HEK293T (cell line): ENCODE data around the gene BMERB1.
"Not testable (repeated sequence)": the region's sequence is repeated elsewhere in the genome, so short reads cannot be mapped to it uniquely, and the experiment has no call there.

Experiments used
- CTCF ChIA-PET: fragments of 350-600 bp; formaldehyde crosslinking; extraction: SDS; loops from one replicate; lab custom pipeline; 2021; ENCODE audit warnings: antibody characterized with exemption, inconsistent platforms; lab: Yijun Ruan, JAX
- POLR2A ChIA-PET: fragments of 350-600 bp; formaldehyde crosslinking; extraction: SDS; loops from one replicate; lab custom pipeline; 2020; ENCODE audit warnings: antibody characterized with exemption, inconsistent platforms; lab: Yijun Ruan, JAX
- DNase-seq: peaks from one replicate; pipeline ENCODE4 v3.0.0; 2012; ENCODE audit warnings: mixed read lengths; ENCODE audit errors: extremely low spot score
- ARNT ChIP-seq: fragments of 450-650 bp; IDR thresholded peaks from 2 replicates; pipeline ENCODE4 v1.6.1; 2017; ENCODE audit warnings: mild to moderate bottlenecking
- BHLHE40 ChIP-seq: fragments of 450-650 bp; IDR thresholded peaks from 2 replicates; pipeline ENCODE4 v1.6.1; 2016; ENCODE audit warnings: mild to moderate bottlenecking, moderate library complexity, borderline replicate concordance
- CTBP1 ChIP-seq: fragments of 450-650 bp; IDR thresholded peaks from 2 replicates; pipeline ENCODE4 v1.6.1; 2016; ENCODE audit warnings: borderline replicate concordance
- ELF4 ChIP-seq: fragments of 450-650 bp; IDR thresholded peaks from 2 replicates; pipeline ENCODE4 v1.6.1; 2017; ENCODE audit warnings: antibody characterized with exemption
- FOXA1 ChIP-seq: fragments of 450-650 bp; IDR thresholded peaks from 2 replicates; pipeline ENCODE4 v1.6.1; 2016; ENCODE audit warnings: mild to moderate bottlenecking
- FOXK2 ChIP-seq: fragments of 450-650 bp; IDR thresholded peaks from 2 replicates; pipeline ENCODE4 v1.6.1; 2016; ENCODE audit warnings: mild to moderate bottlenecking
- FOXM1 ChIP-seq: fragments of 450-650 bp; IDR thresholded peaks from 2 replicates; pipeline ENCODE4 v1.6.1; 2017; ENCODE audit warnings: mild to moderate bottlenecking, borderline replicate concordance
- HDGF ChIP-seq: fragments of 450-650 bp; IDR thresholded peaks from 2 replicates; pipeline ENCODE4 v1.6.1; 2017; ENCODE audit warnings: antibody characterized with exemption, borderline replicate concordance
- L3MBTL2 ChIP-seq: fragments of 450-650 bp; conservative IDR thresholded peaks from 2 replicates; pipeline ENCODE4 v1.6.1; 2016; ENCODE audit warnings: mild to moderate bottlenecking
- LEF1 ChIP-seq: fragments of 450-650 bp; IDR thresholded peaks from 2 replicates; pipeline ENCODE4 v1.6.1; 2017; ENCODE audit warnings: mild to moderate bottlenecking, borderline replicate concordance
- NFRKB ChIP-seq: fragments of 450-650 bp; IDR thresholded peaks from 2 replicates; pipeline ENCODE4 v1.6.1; 2016; ENCODE audit warnings: mild to moderate bottlenecking, moderate library complexity
- SP1 ChIP-seq: fragments of 450-650 bp; IDR thresholded peaks from 2 replicates; pipeline ENCODE4 v1.6.1; 2017
- SUZ12 ChIP-seq: fragments of 450-650 bp; IDR thresholded peaks from 2 replicates; pipeline ENCODE4 v1.6.1; 2016; ENCODE audit warnings: mild to moderate bottlenecking
- TARDBP ChIP-seq: fragments of 450-650 bp; IDR thresholded peaks from 2 replicates; pipeline ENCODE4 v1.6.1; 2016
- ZNF384 ChIP-seq: fragments of 450-650 bp; IDR thresholded peaks from 2 replicates; pipeline ENCODE4 v1.6.1; 2016
- TF ChIP-seq, protein P1 (sequence below): fragments of 450-650 bp; IDR thresholded peaks from 2 replicates; pipeline ENCODE4 v1.6.1; 2016

Gene BMERB1

DNA sequence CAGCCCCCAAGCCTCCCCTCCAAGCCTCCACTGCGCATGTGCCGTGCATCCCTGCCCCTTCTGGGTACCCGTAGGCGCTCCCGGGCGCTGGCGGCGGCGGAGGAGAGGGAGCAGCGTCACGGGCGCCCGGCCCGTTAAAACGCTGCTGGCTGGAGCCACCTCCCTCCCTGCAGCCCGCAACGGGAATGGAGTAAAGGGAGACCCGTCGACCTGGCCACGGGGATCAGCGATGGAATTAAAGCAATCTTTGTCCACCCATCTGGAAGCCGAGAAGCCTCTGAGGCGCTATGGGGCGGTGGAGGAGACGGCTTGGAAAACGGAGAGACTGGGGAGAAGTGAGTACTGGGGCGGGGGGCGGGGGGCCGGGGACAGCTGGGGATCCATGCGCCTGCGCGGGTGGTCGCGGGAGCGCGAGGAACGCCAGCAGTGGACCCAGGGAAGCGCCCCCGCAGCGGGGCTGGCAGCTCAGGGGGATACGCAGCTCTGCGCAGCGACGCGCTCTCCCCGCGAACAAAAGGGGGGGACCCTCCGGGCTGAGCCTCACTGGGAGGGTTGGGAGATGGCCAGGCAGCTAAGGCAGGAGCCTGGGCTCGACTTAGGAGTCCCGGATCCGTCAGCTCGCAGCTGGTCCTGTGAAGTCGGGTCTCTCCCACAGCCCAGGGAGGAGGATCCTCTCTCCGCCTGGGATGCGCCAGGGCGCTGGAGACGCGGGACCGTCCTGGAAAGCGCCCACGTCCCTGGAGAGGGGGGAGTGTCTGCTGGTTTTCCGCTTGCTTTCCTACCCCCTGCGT lies at the start of gene BMERB1:
Gene BMERB1 (plus strand): TSS at position 164 of the 791 bp plus-strand sequence. CDS start 66 bp downstream, at position 230.
- peak; percentile 66 for DNase-seq
- ChIA-PET CTCF (no interaction called here), POLR2A (no interaction called here)
- TF ChIP-seq TARDBP (no peak), HDGF (no peak), FOXA1 (no peak), ZNF384 (no peak), FOXM1 (no peak), L3MBTL2 (no peak), ARNT (no peak), FOXK2 (no peak), BHLHE40 (no peak), SUZ12 (no peak), LEF1 (no peak), ELF4 (no peak), CTBP1 (no peak), SP1 (no peak), NFRKB (no peak)
- TF ChIP-seq, protein P1, sequence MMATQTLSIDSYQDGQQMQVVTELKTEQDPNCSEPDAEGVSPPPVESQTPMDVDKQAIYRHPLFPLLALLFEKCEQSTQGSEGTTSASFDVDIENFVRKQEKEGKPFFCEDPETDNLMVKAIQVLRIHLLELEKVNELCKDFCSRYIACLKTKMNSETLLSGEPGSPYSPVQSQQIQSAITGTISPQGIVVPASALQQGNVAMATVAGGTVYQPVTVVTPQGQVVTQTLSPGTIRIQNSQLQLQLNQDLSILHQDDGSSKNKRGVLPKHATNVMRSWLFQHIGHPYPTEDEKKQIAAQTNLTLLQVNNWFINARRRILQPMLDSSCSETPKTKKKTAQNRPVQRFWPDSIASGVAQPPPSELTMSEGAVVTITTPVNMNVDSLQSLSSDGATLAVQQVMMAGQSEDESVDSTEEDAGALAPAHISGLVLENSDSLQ = no peak

DNA sequence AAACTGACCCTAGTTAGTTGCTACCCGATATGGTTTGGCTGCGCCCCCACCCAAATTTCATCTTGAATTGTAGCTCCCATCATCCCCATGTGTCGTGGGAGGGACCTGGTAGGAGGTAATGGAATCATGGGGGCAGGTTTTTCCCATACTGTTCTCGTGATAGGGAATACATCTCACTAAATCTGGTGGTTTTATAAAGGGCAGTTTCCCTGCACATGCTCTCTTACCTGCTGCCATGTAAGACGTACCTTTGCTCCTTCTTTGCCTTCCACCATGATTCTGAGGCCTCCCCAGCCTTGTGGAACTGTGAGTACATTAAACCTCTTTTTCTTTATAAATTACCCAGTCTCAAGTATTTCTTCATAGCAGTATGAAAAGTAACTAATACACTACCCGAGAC lies 46.3 kb upstream of the BMERB1 start:
- DNase-seq, CTCF ChIA-PET, POLR2A ChIA-PET: not testable (repeated sequence)

DNA sequence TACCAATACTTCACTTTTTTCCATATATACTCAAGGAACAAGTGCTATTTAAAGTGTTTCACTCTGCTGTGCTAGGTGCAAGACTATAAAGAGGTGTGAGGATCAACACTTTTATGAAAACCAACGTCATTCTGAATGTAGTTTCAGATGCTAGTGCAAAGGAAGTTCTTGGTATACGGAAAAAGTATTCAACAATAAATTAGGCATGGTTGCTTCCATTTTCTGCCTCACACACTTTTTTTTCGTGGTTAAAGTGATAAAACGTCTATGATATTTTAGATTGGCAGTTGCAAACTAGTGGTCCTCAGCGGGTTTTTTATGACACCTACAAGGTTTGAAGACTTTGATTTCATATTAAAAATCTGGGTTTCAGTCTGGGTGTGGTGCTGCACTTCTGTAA lies 44.5 kb upstream of the BMERB1 start:
- CTCF ChIA-PET, POLR2A ChIA-PET, DNase-seq: not testable (repeated sequence)

DNA sequence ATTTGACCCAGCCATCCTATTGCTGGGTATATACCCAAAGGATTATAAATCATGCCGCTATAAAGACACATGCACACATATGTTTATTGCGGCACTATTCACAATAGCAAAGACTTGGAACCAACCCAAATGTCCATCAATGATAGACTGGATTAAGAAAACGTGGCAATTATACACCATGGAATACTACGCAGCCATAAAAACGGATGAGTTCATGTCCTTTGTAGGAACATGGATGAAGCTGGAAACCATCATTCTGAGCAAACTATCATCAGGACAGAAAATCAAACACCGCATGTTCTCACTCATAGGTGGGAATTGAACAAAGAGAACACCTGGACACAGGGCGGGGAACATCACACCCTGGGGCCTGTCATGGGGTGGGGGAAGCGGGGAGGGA lies 41.4 kb upstream of the BMERB1 start:
- POLR2A ChIA-PET, CTCF ChIA-PET, DNase-seq: not testable (repeated sequence)

DNA sequence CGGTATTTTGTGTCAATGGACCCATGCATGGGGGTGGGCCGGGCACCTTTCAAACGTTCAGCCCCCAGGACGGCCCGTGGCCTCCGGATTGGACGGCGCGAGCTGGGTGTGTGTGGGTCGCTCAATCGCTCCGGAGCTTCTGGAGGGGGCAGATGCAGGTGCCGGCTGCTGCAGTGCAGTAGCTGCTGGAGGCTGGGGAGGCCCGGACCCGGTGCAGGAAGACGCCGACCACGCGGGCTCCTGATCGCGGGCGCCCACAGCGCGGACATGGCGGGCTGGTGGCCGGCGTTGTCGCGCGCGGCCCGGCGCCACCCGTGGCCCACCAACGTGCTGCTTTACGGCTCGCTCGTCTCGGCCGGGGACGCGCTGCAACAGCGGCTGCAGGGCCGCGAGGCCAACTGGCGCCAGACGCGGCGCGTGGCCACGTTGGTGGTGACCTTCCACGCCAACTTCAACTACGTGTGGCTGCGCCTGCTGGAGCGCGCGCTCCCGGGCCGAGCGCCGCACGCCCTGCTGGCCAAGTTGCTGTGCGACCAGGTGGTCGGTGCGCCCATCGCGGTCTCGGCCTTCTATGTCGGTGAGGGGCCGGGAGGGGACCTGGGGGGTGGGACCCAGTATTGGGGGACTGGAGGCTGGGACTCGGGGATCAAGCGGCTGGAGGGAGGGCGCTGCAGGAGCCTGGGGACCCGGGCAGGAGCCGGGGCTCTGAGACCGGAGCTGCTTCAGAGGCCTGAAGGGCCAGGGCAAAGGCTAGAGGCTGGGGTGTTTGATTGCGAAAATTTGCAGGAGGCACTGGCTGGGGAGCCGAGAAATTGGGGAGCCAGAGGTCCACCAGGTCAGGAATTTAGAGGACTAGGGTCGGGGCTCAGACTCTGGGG lies 38.5 kb upstream of the BMERB1 start, which contains the start of gene MPV17L:
Gene MPV17L (plus strand): TSS at position 124 of the 878 bp plus-strand sequence. CDS start 144 bp downstream, at position 268.
- POLR2A ChIA-PET, DNase-seq, CTCF ChIA-PET: not testable (repeated sequence)

DNA sequence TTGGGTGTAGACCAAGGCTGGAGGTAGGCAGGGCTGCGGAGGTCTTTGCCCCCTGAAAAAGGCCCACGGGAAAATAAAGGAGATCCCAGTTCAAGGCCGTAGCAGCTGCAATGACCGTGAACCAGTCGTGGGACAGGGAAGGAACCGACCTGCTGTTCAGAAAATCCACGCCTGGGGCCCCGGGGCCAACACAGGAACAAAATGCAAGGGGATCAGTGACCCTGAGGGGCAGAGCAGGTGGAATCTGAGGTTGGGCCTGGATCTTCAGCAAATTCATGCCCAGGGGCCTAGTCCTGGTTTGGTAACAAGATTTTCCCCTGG lies 37.9 kb upstream of the BMERB1 start:
- POLR2A ChIA-PET, DNase-seq, CTCF ChIA-PET: not testable (repeated sequence)

DNA sequence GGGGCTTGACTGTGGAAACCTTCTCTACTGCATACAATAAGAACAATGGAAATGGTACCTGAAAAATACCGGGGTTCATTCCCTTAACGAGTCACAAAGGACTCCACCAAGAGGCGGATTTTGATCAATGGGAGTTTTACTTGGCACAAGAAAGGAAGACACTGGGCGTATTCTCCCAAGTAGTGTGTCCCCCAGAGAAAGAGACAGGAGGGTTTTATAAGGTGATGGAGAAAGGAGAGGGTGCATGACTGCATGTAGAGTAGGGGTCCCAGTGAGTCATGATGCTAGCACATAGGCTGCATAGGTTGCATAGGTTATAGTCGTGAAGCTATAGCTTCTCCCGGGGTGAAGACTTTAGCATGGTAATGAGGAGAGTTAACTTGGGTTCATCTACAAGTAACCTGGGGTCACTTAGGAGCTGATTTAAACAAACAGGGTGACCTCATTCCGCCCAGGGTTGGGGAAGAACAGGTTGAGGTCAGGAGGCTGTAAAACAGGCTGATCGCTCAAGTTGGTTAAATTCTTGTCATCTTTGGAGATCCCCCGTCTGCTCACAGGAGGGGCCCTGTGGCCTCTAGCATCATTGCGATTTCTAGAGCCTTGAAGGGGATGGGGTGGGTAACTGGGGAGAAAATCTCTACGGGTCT lies 37.3 kb upstream of the BMERB1 start:
- POLR2A ChIA-PET = no interaction called here
- no peak for DNase-seq
- CTCF ChIA-PET = no interaction called here
- TF ChIP-seq TARDBP (no peak), CTBP1 (no peak), ARNT (no peak), BHLHE40 (no peak), NFRKB (no peak), SP1 (no peak), FOXM1 (no peak), FOXK2 (no peak), SUZ12 (no peak), LEF1 (no peak)

DNA sequence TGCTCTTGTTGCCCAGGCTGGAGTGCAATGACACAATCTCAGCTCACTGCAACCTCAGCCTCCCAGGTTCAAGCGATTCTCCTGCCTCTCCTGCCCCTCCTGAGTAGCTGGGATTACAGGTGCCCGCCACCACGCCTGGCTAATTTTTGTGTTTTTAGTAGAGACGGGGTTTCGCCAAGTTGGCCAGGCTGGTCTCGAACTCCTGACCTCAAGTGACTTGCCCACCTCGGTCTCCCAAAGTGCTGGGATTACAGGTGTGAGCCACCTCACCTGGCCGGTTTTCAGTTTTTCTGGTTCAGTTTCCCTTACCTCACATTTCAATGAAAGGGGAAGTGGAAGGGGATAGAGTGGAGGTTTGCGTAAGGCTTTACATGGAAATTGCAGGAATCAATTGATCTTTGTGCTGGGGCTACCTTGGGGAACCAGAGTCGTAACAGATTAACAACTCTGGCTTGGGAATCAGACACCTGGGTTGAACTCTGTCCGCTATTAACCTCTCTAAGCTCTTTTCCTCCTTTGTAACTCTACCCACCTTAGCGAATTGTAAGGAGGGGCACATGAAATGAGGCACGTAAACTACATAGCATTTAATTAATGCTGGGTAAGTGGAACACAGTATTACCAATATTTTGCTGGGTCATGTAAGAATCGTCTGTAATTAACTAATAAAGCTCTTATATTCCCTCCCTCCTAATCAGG lies 35.6 kb upstream of the BMERB1 start:
- DNase-seq = no peak
- POLR2A ChIA-PET = no interaction called here
- no peak for TF ChIP-seq FOXM1
- TF ChIP-seq NFRKB = no peak
- no peak for TF ChIP-seq SP1
- no peak for TF ChIP-seq SUZ12
- no peak for TF ChIP-seq TARDBP
- no peak for TF ChIP-seq FOXK2
- TF ChIP-seq ZNF384 = no peak
- TF ChIP-seq HDGF = no peak
- no peak for TF ChIP-seq ARNT
- TF ChIP-seq BHLHE40 = no peak
- no peak for TF ChIP-seq ELF4
- TF ChIP-seq FOXA1 = no peak
- no peak for TF ChIP-seq LEF1
- CTCF ChIA-PET = no interaction called here
